Measurements from ENCODE around the gene SHTN1. TPM values are rescaled to one million over a fixed set of nuclear protein-coding genes. Genes with fewer than 3 reads are reported as not detected.

The SHTN1 gene
- total RNA-seq, 1 experiment from 2014 or later: 39.9 TPM

GRCh38 chr10:116973371-116973905 lies 31.5 kb downstream of the SHTN1 start:
- H3K4me3 ChIP-seq (ENCODE audit: low read depth, low read length, poor library complexity, severe bottlenecking): no peak overlapping the region
- TF ChIP-seq EZH2 (IDR thresholded peaks at IDR 0.05; ENCODE audit: borderline replicate concordance, low read depth, low read length, poor library complexity, severe bottlenecking) (no peak), CTCF (conservative IDR thresholded peaks at IDR 0.05; ENCODE audit: low read depth, low read length) (no peak)
- DNase-seq (ENCODE audit: low spot score): no peak
- no peaks in the 10 kb centered on the region for H3K9me3 ChIP-seq (ENCODE audit: low read depth, low read length, poor library complexity, severe bottlenecking)
- peak overlapping the region; percentile 22 for H3K27ac ChIP-seq (ENCODE audit: low read depth, low read length, poor library complexity, severe bottlenecking)
- POLR2A ChIA-PET (ENCODE audit: low non-redundant PET): no interaction called here
- no peaks in the 10 kb centered on the region for H3K36me3 ChIP-seq (ENCODE audit: insufficient read depth, low read length, poor library complexity, severe bottlenecking)
- CTCF ChIA-PET: no interaction called here
- no peaks in the 10 kb centered on the region for H3K27me3 ChIP-seq (replicated peaks; ENCODE audit: insufficient read depth, low read depth, low read length, poor library complexity)
- BruUV-seq (replicated peaks): no TSS peak
- H3K4me1 ChIP-seq (ENCODE audit: insufficient read depth, low read length, poor library complexity, severe bottlenecking): peaks cover 28% of the 10 kb centered on the region
- intact Hi-C loops (cut with micrococcal nuclease; ENCODE audit: unreplicated experiment): no loop called here

GRCh38 chr10:116972131-116972530 lies 32.9 kb downstream of the SHTN1 start:
- no peaks in the 10 kb centered on the region for H3K27me3 ChIP-seq (replicated peaks; ENCODE audit: insufficient read depth, low read depth, low read length, poor library complexity)
- no peak for DNase-seq (ENCODE audit: low spot score)
- BruUV-seq (replicated peaks): no TSS peak
- intact Hi-C loops (cut with micrococcal nuclease; ENCODE audit: unreplicated experiment): no loop called here
- H3K27ac ChIP-seq (ENCODE audit: low read depth, low read length, poor library complexity, severe bottlenecking): no peak overlapping the region
- ChIA-PET CTCF (interaction anchor here (0.8 kb wide), 1 partner anchor 195 kb away, joined by 3 read pairs; no protein-coding TSS in a partner anchor), POLR2A (ENCODE audit: low non-redundant PET) (no interaction called here)
- peaks cover 28% of the 10 kb centered on the region for H3K4me1 ChIP-seq (ENCODE audit: insufficient read depth, low read length, poor library complexity, severe bottlenecking)
- no peaks in the 10 kb centered on the region for H3K9me3 ChIP-seq (ENCODE audit: low read depth, low read length, poor library complexity, severe bottlenecking)
- no peak overlapping the region for H3K4me3 ChIP-seq (ENCODE audit: low read depth, low read length, poor library complexity, severe bottlenecking)
- peaks cover 11% of the 10 kb centered on the region for H3K36me3 ChIP-seq (ENCODE audit: insufficient read depth, low read length, poor library complexity, severe bottlenecking)
- no peak for TF ChIP-seq CTCF (conservative IDR thresholded peaks at IDR 0.05; ENCODE audit: low read depth, low read length)
- TF ChIP-seq EZH2 (IDR thresholded peaks at IDR 0.05; ENCODE audit: borderline replicate concordance, low read depth, low read length, poor library complexity, severe bottlenecking): no peak

GRCh38 chr10:116970050-116970449 lies 34.9 kb downstream of the SHTN1 start:
- ChIA-PET CTCF (no interaction called here), POLR2A (ENCODE audit: low non-redundant PET) (no interaction called here)
- intact Hi-C loops (cut with micrococcal nuclease; ENCODE audit: unreplicated experiment): no loop called here
- TF ChIP-seq CTCF (conservative IDR thresholded peaks at IDR 0.05; ENCODE audit: low read depth, low read length): no peak
- DNase-seq (ENCODE audit: low spot score): no peak
- Histone ChIP-seq H3K4me3 (ENCODE audit: low read depth, low read length, poor library complexity, severe bottlenecking) (no peak overlapping the region), H3K9me3 (ENCODE audit: low read depth, low read length, poor library complexity, severe bottlenecking) (no peaks in the 10 kb centered on the region), H3K36me3 (ENCODE audit: insufficient read depth, low read length, poor library complexity, severe bottlenecking) (peaks cover 11% of the 10 kb centered on the region), H3K27me3 (replicated peaks; ENCODE audit: insufficient read depth, low read depth, low read length, poor library complexity) (no peaks in the 10 kb centered on the region), H3K4me1 (ENCODE audit: insufficient read depth, low read length, poor library complexity, severe bottlenecking) (peaks cover 18% of the 10 kb centered on the region), H3K27ac (ENCODE audit: low read depth, low read length, poor library complexity, severe bottlenecking) (no peak overlapping the region)
- no TSS peak for BruUV-seq (replicated peaks)
